Stimulated activated CD4-positive, alpha-beta T cell treated with anti-CD3 and anti-CD28 coated beads, Interleukin-2, amount 100 ng/mL, for 48 hours (primary cell): ENCODE results near the gene OTC.

Source experiments
- DNase-seq, 2 donors: peaks; one replicate each; pipeline ENCODE4 v3.0.0-alpha.2; 2020

OTC gene

DNA sequence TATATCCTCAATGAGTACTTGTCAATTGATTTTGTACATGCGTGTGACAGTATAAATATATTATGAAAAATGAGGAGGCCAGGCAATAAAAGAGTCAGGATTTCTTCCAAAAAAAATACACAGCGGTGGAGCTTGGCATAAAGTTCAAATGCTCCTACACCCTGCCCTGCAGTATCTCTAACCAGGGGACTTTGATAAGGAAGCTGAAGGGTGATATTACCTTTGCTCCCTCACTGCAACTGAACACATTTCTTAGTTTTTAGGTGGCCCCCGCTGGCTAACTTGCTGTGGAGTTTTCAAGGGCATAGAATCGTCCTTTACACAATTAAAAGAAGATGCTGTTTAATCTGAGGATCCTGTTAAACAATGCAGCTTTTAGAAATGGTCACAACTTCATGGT is at the start of gene OTC:
Gene OTC, plus strand, starts transcription at position 243 of the 400 bp plus-strand sequence. Its CDS starts 93 bp downstream, at position 336.
- DNase-seq: no peak

DNA sequence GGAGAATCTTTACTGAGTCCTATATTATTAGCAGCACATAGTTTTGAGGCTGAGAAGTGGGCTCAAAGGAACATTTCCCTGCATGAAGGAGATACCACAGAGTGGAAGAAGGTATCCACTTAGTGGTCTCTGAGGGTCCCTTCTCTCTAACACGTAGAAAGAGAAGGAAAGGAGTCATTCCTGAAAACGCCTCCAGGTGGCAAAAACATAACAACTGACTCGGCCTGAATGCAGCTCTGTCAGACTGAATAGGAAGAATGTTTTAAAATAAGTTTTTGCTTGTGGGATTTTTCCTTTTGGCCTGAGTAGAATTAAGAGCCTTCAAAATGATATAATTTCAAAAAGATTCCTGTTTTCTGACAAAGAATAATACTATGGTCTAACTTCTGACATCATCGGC is 48.4 kb upstream of the OTC start:
- DNase-seq: no peak

DNA sequence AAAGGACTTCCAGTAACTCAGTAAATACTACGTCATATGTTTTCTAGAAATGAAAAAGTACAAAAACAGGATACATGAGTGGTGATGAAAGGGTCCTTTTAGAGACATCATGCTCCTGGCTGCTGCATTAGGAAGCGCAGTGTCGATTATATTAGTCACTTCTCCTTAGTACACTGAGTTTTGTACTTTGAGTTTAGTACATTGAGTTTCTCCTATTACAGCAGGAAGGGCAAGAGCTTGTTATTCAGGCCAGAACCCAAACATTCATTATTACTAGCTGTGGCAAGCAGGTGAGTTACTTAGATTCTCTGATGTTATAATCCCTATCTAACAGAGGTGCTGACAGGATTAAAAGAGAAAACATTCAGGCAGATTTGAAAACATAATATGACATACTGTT is 46.4 kb upstream of the OTC start:
- no peak for DNase-seq

DNA sequence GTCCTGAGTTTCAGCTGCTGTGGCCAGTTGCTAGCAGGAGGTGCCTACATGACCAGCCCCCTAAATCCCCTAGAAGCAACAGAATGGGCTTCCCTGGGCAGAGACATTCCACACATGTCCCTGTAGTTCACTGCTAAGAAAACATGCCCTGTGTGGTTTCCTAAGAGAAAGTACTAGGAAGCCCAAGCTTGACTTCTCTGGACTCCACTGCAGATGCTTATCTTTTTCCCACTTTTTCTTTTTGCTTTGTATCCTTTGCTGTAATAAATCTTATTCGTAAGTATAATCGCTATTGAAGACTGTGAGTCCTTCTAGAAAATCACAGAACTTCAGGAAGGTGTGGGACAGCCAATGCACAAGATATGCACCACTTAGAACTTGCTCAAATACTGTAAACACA is 40.7 kb upstream of the OTC start:
- DNase-seq: no peak

DNA sequence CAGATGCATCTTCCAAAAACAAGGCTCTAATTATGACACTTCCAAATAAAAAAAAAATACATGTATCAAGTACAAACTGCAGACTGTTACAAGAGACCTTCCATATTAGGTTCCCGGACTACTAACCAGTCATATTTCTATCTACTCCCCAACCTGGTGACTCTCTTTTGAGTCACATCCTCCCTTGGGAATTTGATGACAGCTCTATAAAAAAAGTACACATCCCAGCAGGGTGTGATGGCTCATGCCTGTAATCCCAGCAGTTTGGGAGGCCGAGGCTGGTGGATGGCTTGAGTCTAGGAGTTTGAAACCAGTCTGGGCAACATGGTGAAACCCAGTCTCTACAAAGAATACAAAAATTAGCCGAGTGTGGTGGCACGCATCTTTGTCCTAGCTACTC is 40.0 kb upstream of the OTC start:
- DNase-seq: no peak

DNA sequence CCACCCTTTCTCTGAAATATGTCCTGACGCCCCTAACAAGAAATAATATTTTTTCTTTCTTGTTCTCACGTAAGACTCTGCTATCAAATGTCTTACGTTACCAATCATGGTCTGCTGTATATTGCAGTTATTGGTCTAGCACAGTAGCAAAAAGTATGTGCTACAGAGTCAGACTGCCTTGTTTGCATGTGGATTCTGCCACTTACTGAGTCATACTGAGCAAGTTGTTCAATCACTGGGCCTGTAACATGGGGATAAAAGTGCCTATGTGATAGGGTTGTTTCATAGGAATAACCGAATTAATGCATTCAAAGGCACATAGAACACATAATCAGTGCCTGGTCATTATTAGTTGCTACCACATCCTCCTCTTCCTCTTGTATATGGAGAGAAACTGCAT is 39.2 kb upstream of the OTC start:
- DNase-seq: no peak

DNA sequence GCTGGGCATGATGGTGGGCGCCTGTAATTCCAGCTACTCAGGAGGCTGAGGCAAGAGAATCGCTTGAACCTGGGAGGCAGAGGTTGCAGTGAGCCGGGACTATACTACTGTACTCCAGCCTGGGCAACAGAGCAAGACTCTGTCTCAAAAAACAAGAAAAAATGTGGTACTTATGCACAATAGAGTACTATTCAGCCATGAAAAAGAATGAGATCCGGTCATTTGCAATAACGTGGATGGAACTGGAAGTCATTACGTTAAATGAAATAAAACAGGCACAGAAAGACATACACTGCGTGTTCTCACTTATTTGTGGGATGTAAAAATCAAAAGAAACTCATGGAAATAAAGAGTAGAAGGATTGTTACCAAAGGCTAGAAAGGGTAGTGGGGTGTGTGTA is 37.2 kb upstream of the OTC start:
- DNase-seq: no peak

DNA sequence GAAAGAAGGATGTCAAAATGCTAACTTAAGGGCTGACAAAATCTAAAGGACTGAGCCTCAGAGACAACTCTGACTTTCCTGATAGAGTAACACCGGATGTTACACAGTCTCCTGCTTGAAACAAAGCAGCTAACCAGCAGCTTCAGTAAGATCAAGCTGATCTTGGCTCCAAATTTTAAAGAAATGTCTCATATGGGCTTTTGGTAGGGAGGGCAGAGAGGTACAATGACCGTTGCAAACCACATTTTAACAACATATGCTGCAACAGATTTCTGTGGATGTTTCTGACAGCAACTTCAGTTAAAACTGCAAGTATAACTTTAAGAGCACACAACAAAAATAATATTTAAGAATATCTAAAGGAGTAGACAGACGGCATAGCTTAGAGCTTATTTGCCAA is 34.2 kb upstream of the OTC start:
- DNase-seq: no peak

DNA sequence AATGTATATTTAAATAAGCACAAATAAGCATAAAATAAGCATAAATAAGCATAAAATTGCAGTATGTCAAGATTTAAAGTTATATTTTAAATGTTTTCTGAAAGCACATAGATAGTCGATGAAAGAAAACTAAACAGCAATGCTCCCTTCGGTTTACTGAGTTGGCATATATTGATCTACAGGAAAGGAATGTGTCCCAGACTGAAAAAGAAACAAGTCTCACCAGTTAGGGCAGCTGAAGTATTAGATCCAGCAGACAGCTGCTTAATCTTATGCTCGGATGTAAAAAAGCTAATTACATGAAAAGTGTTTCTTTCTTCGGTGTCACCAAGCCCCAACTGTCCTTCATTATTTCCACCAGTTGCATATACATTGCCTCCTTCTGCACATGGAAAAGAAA is 33.8 kb upstream of the OTC start:
- no peak for DNase-seq

DNA sequence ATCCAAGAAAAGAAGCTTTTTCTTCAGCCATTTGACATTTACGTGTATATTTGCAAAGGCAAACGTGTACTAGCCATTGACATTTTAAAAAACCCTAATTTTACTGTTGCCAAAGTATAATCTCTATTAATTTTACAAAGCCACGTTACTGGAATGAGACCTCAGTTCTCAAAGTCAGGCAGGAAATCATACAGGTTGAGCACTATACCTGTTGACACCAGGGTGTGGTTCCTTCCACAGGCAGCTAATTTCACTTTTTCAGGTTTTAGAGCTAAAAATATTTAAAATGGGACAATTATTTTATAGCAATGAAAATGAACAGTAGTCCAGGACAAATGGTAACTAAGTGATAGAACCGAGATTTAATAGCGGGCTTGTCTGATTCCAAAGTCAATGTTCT is 31.6 kb upstream of the OTC start:
- no peak for DNase-seq

DNA sequence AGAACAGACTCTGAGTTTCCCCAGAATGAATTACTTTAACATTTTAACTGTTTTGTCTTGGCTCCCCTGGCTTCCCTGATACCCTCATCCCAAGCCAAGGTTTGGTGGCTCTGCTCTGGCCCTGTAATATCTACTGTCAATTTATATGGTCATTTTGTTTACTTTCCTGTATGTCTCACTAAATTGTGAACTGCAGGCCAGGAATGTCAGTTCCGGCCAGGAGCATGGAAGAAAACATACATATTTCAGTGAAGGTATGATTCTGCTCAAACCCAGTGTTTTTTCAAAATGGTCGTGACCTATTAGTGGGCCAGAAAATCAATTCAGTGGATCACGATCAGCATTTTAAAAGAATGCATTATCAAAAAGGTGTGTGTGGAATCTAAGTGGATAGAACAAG is 26.3 kb upstream of the OTC start:
- no peak for DNase-seq

DNA sequence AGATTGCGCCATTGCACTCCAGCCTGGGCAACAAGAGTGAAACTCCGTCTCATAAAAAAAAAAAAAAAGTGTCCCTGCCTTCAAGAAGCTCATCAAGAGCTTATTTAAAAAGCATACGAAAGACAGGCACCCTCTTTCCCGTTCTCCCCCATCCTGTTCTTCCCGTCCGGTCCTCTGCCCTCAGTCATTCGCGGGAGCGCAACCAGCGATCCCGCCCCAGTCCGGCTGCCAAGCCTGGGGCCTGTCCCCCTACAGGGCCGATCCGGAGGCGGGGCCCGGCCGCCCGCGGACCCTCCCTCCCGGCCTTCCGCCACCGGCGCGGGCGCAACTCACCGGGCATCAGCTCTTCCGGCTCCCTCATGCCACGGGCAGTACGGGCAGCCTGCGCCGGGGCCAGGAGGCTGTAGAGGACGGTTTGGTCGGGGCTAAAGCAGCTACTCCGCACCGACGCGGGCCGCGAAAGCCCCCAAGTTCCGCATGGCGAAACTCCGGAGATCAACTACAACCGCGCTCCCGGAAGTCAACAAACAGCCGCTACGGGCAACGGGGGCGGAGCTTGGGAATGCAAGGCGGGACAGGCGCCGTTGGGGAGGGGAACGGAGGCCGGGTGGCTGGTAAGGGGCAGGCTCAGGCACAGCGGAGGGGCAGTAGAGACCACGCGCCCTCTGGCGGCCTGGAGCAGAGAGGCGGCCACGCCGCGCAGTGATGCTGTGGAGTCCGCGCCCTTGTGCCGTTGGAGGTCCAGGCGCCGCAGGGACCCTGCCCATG is 25.2 kb upstream of the OTC start, which contains the start of gene RPGR:
Gene RPGR, minus strand, starts transcription at position 503 of the 768 bp plus-strand sequence. Its CDS starts 142 bp downstream, at position 361.
- DNase-seq: peak; percentile 82 to 83

DNA sequence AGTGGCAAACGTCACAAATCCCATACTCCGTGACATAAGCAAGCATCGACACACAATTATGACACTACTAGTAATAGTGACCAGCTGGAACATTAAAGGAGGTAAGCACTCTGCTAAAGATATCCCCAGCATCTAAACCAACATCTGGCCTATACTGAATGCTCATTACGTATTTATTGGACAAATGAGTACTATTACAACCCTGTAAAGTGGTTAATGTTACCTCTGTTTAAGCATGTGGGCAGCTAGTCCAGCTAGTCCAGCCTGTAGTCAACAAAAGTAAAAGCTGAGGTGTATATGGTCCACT is 24.7 kb upstream of the OTC start:
- DNase-seq: no peak

DNA sequence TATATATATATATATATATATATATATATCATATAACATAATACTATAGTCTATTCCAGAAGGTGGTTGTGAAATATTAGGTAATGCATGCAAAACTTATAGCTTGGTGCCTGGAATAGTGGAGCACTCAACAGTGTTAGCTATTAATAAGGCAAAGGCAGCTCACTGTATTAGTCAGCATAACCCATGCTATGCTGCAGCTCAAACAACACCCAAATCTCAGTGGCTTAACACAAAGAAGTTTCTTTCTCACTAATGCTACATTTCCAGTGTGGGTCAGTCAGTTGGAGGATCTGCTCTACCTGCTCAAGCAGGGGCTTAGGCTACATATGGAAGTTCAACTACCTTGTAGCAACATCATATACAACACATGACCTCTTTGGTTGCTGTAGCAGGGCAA is 19.9 kb upstream of the OTC start:
- no peak for DNase-seq

DNA sequence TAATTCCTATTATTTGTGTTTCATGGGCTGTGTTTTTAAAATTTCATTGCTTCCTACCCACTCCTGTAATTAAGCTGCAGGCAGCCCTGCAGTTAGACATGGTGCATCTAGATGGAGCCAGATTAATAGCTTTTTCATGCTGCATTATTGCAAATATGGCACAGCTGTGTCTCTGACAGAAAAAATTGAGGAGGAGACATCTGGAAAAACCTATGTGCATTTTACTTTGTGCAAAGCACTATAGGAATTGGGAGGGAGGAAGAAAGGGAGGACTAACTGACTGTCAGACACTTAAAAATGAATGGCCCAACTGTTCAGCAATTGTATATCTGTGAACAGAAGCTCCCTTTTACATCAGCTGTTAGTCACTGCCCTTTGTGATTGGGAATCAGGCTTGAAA is 17.0 kb upstream of the OTC start:
- no peak for DNase-seq

DNA sequence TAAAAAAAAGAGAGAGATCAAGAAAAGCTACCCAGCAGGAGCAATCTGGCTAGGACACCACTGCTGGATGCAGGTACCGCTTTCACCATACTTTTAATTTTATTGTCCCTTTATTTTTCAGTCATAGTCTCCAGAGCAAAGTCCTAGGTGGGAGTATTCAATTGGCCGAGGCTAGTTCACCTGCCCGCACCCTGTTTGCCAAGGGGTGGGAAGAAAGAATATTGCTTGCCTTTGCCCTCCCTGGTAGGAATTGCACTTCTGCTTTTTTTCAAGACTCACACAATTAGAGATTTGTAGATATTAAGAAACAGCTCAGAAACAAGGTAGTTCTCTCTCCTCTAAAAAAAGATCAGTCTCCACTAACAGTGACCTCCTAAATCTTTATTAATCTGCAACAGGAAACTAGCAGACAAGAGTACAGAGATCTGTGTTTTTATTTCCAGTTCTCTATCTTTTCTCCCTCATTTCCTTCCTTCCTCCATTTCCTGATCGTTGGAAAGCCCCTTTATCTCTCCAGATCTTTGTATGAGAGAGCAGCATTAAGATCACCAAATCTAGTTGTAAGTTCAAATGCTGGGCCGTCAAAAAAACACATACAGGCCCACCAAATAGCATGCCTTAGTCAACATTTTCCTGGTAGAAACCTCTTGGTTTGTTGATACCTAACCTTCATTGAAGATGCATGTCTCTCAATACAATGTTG is 15.7 kb upstream of the OTC start:
- DNase-seq: no peak

DNA sequence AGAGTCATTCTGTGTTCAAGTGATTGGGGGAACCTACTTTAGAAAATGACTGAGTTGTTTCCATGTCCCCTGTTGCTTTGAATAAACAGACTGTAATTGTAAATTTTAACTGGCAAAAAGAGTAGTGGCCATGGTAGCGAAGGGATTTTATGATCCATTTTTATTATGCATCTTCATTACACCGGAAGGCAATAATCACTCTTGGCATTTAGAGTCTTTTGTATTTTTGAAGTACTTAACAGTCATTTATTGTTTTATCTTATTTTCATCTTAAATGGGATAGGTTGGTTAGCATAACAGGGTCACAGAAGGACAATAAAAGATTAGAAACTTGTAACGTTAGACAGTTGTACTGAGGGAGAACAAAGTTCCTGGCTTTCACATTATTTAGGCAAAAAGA is 11.0 kb upstream of the OTC start:
- no peak for DNase-seq

DNA sequence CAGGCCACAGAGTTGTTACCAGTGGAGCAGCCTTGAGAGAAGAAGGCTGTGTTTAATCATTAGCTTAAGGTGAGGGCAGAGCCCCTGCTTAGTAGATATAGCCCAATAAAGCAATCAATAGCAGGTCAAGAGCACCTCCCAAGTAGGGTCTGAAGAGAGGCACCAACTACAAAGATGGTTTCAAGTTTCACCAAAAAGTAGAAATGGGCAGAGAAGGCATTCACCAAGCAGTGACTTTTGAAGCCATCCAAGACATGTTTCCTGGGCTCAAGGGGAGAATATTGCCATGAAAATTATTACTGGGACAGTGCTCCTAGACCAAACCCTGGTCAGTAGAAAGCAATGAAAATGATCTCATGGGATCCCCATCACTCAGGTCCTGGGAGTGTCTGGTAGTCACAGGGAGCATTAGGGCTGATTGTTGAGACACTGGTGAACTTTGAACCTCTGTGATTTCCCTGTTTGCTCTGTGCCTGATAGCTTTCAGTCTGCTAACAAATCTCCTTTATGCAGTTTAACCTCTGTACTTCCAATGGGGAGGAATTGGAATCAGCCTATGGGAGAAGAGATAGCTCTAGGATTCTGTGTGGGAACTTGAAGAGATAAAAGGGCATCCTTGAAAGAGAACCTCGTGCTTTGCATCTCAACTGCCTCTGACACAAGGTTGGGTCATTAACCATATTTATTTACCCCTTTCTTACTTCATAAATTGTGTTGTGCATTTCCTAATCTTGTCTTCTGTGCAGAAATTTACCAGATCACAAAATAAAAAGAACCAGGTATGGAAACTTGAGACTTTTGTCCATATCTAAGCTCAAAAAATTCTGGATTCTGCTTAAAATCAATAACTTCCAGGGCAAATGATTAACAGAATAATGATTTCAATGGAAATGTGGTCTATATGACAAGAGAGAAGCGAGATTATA is 9.3 kb upstream of the OTC start:
- no peak for DNase-seq

DNA sequence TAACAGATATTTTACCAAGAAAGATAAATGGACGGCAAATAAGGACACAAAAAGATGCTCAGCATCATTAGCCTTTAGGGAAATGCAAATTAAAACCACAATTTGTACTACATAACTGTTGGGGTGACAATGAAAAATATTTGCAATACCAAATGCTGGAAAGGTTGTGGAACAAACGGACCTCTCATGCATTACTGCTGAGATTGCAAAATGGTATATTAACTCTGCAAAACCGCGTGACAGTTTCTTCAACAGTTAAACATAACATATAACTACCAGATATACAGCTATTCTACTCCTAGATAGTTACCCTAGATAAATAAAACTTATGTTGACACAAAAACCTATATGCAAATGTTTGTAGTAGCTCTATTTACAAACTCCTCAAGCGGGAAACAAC is 6.3 kb upstream of the OTC start:
- DNase-seq: no peak

DNA sequence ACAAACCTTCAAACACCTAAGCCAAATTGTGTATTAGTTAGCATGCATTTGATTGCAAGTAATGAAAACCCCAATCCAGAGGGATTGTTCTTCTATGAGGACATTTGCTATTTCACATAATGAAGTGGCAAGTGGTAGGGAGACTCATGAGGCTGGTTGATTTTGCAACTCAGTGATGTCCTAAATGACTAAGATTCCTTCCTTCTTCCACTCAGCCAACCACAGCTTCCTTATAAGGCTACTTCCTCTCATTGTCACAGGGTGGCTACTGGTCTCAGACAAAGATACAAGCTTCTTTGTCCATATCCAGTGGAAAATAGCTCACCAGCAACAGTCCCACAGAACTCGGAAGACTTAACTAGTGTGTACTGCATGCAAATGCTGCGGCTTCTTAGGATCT is 5.3 kb upstream of the OTC start:
- DNase-seq: no peak

DNA sequence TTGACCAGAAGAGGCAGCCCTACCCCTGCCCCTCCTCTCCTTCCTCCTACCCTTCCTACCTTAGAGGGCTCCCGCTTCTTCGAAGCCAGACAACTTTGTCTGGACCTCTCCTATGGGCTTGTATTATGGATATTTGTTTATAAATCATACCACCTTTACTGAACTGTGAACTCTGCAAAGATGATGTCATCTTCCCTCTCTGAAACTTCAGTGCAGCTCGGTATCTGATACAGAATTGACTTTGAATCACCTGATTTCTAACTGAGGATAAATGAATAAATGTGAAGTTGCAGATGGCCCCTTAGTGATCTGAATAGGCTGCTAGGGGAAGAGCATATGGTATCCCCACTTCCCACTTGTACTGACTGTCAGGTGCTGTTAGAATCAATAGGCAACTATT is 1.1 kb upstream of the OTC start:
- DNase-seq: no peak

DNA sequence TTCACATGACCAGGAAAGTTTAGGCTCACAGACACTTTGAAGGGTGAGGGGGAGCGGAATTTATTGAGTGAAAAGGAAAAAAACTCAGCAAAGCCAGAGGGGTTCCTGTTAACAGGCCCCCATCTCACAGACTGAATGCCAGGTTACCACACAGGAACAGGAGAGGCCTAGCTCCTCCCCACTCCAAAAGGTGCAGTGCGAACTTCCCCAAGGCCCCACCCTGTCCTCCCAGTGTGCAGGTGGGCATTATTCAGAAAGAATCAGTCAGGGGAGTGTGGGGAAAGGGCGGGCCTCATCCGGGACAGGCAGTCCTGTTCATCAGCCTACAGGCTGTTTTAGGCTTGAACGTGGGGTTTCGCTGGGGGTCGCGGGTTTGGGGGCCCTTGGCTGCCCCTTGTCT is 4.0 kb downstream of the OTC start:
- no peak for DNase-seq

DNA sequence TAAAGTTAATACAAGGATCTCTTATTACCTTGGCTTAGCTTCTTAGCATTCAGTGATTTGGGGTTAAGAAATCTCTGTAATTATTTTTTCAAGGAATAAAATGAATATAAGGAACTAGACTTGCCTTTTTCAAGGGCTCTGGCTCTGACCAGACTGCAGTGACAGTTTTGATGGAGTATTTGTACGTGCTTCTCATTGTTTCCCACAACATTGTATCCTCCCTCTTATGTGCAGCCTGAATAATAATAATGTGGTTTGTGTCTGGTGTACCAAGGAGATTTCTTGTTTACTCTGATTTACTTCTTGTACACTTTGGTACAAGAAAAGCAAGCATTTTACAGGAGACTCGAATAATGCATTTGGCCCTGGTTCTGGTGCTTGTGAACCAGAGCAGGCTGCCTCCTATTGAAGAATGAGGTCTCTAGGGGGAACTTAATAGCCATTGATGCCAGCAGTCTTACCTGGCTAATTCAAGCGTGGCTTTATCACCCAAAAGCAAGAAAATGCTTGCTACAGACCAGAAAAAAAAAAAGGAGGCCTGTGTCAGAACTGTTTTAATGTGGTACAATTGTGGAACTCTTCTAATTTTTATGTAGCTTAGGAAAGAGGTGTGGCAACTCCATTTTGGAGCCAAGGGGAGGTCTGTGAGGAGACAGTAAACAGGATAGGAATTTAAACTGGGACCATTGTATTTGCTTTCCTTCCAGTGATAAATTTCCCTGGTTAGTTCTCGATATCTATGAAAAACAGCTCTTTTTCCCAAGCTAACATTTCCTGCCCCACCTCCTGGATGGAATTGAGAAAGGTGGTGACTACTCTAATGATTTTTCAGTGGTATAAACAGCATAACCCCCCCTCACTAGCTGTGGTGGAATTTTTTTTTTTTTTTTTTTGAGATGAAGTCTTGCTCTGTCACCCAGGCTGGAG is 5.6 kb downstream of the OTC start:
- DNase-seq: no peak
